Measurements from ENCODE around the gene PRKAG2.

- TF ChIP-seq EP300 (IDR thresholded peaks at IDR 0.05) (no peak), POLR2A (IDR thresholded peaks at IDR 0.05) (no peak), CTCF (IDR thresholded peaks at IDR 0.05) (no peak)
Measured at GRCh38 chr7:151607464-151607867, 269.4 kb downstream of the PRKAG2 start.
